SK-N-MC (cell line): ENCODE results near the gene CCDC167.

Experiments
- EZH2 ChIP-seq: fragments of 200-600 bp; sonication (generic); IDR thresholded peaks from one replicate; pipeline ENCODE4 v1.6.1; 2017; ENCODE audit warnings: antibody characterized with exemption
- FOXP2 ChIP-seq: optimal IDR thresholded peaks from 2 replicates; pipeline ENCODE3; 2011; ENCODE audit warnings: mild to moderate bottlenecking, moderate library complexity; ENCODE audit not compliant: insufficient read depth; ENCODE audit errors: extremely low read length, control extremely low read depth
- POLR2AphosphoS5 ChIP-seq: IDR thresholded peaks from 2 replicates; pipeline ENCODE4 v1.6.1; 2012; ENCODE audit warnings: mild to moderate bottlenecking, low read depth, low read length, borderline replicate concordance

- no peak for TF ChIP-seq EZH2
- TF ChIP-seq POLR2AphosphoS5, result no peak
- TF ChIP-seq FOXP2, result no peak
These were observed 14.9 kb downstream of the CCDC167 start for GRCh38 chr6:37484786-37485170.
